Activated CD4-positive, alpha-beta T cell treated with anti-CD3 and anti-CD28 coated beads for 36 hours (primary cell): ENCODE data around the gene INMT. TPM values are rescaled to one million over a fixed set of nuclear protein-coding genes. Genes with fewer than 3 reads are reported as not detected.

Experiments
- ATAC-seq: fragments of 200-7000 bp; cut with Tn5 transposase; one replicate; pipeline ENCODE4 v1.10.0; 2021; ENCODE audit warnings: mild to moderate bottlenecking, moderate library complexity
- CTCF ChIA-PET: fragments of 350-600 bp; sonication (Branson Sonifier 250); formaldehyde crosslinking; loops from one replicate; lab custom pipeline; 2021; ENCODE audit warnings: antibody characterized with exemption; lab: Charles Lee
- POLR2A ChIA-PET: fragments of 350-600 bp; sonication (Branson Sonifier 250); formaldehyde crosslinking; loops from one replicate; lab custom pipeline; 2021; ENCODE audit warnings: antibody characterized with exemption, inconsistent platforms; lab: Charles Lee
- DNase-seq: peaks from one replicate; pipeline ENCODE4 v3.0.0-alpha.2; 2020
- H3K27ac Mint-ChIP-seq: one replicate; pipeline ENCODE4 v1.8.0; 2021; ENCODE audit warnings: mixed read lengths
- H3K27me3 Mint-ChIP-seq: one replicate; pipeline ENCODE4 v1.8.0; 2021; ENCODE audit warnings: mixed read lengths
- H3K36me3 Mint-ChIP-seq: one replicate; pipeline ENCODE4 v1.8.0; 2021; ENCODE audit warnings: low read depth, mixed read lengths
- H3K4me1 Mint-ChIP-seq: one replicate; pipeline ENCODE4 v1.8.0; 2021; ENCODE audit warnings: mixed read lengths
- H3K4me3 Mint-ChIP-seq: one replicate; pipeline ENCODE4 v1.8.0; 2021; ENCODE audit warnings: mild to moderate bottlenecking, moderate library complexity, mixed read lengths
- H3K9me3 Mint-ChIP-seq: one replicate; pipeline ENCODE4 v1.8.0; 2021; ENCODE audit warnings: low read depth, mixed read lengths
- intact Hi-C, 2 experiments: fragments of 100-400 bp; cut with DNase I in 1 of 2; cut with micrococcal nuclease in 1 of 2; formaldehyde crosslinking; loops; one replicate each; pipeline versions ENCODE4 v1.14.2 to v1.15.1; 2022 to 2024; cut with DNase I, micrococcal nuclease
- total RNA-seq, 2 experiments: library from RNA; stranded (reverse); gene quantifications; one replicate each; pipeline ENCODE4 v1.2.3, GENCODE V29; 2021

Gene INMT
- total RNA-seq, 2 experiments from 2014 or later: 0.07 to 0.09 TPM

GRCh38 chr7:30752484-30752883 lies 549 bp downstream of the INMT start:
- Mint-ChIP-seq H3K27ac (no peak overlapping the region), H3K4me1 (no peaks in the 10 kb centered on the region), H3K36me3 (peaks cover 2% of the 10 kb centered on the region), H3K27me3 (no peaks in the 10 kb centered on the region), H3K4me3 (no peak overlapping the region), H3K9me3 (no peaks in the 10 kb centered on the region)
- ChIA-PET POLR2A (no interaction called here), CTCF (interaction anchor here (1.3 kb wide), 1 partner anchor 12 kb away, joined by 5 read pairs; no protein-coding TSS in a partner anchor)
- ATAC-seq (no peak), DNase-seq (no peak)
- intact Hi-C loops: no loop called here

- no peak for ATAC-seq
- no peak for DNase-seq
- H3K4me3 Mint-ChIP-seq: no peak overlapping the region
Observed at GRCh38 chr7:30752979-30753378, 1.0 kb downstream of the INMT start.

GRCh38 chr7:30754315-30754877 lies 2.5 kb downstream of the INMT start:
- ChIA-PET POLR2A (no interaction called here), CTCF (interaction anchor here (1.0 kb wide), 1 partner anchor 9 kb away, joined by 3 read pairs; no protein-coding TSS in a partner anchor)
- Mint-ChIP-seq H3K4me3 (no peak overlapping the region), H3K27ac (no peak overlapping the region), H3K9me3 (no peaks in the 10 kb centered on the region), H3K36me3 (peaks cover 2% of the 10 kb centered on the region), H3K27me3 (no peaks in the 10 kb centered on the region), H3K4me1 (no peaks in the 10 kb centered on the region)
- no peak for DNase-seq
- intact Hi-C loops: no loop called here
- ATAC-seq: no peak

More at GRCh38 chr7:30752979-30753378, 1.0 kb downstream of the INMT start:
- intact Hi-C loops: no loop called here
- H3K27ac Mint-ChIP-seq: no peak overlapping the region
- ChIA-PET POLR2A (no interaction called here), CTCF (interaction anchor here (1.3 kb wide), 1 partner anchor 13 kb away, joined by 5 read pairs; no protein-coding TSS in a partner anchor)
- peaks cover 2% of the 10 kb centered on the region for H3K36me3 Mint-ChIP-seq
- no peaks in the 10 kb centered on the region for H3K9me3 Mint-ChIP-seq
- no peaks in the 10 kb centered on the region for H3K4me1 Mint-ChIP-seq
- H3K27me3 Mint-ChIP-seq: no peaks in the 10 kb centered on the region

GRCh38 chr7:30755384-30756154 lies 3.6 kb downstream of the INMT start:
- H3K36me3 Mint-ChIP-seq: no peaks in the 10 kb centered on the region
- H3K9me3 Mint-ChIP-seq: no peaks in the 10 kb centered on the region
- intact Hi-C loops: no loop called here
- H3K4me1 Mint-ChIP-seq: no peaks in the 10 kb centered on the region
- ATAC-seq: no peak
- H3K27me3 Mint-ChIP-seq: peaks cover 1% of the 10 kb centered on the region
- no peak for DNase-seq
- no peak overlapping the region for H3K27ac Mint-ChIP-seq
- ChIA-PET POLR2A (no interaction called here), CTCF (interaction anchor here (1.0 kb wide), 1 partner anchor 10 kb away, joined by 3 read pairs; no protein-coding TSS in a partner anchor)
- H3K4me3 Mint-ChIP-seq: no peak overlapping the region

GRCh38 chr7:30757342-30757692 lies 5.4 kb downstream of the INMT start:
- Mint-ChIP-seq H3K4me3 (no peak overlapping the region), H3K36me3 (no peaks in the 10 kb centered on the region), H3K9me3 (no peaks in the 10 kb centered on the region), H3K27ac (no peak overlapping the region), H3K27me3 (peaks cover 1% of the 10 kb centered on the region), H3K4me1 (no peaks in the 10 kb centered on the region)
- intact Hi-C loops: no loop called here
- DNase-seq (no peak), ATAC-seq (no peak)
- POLR2A ChIA-PET: no interaction called here
- CTCF ChIA-PET: no interaction called here

- no peaks in the 10 kb centered on the region for H3K4me1 Mint-ChIP-seq
- no peaks in the 10 kb centered on the region for H3K36me3 Mint-ChIP-seq
Observed at GRCh38 chr7:30760514-30761213, 8.7 kb downstream of the INMT start.

GRCh38 chr7:30761214-30762156 lies 9.6 kb downstream of the INMT start:
- Mint-ChIP-seq H3K27me3 (peaks cover 1% of the 10 kb centered on the region), H3K4me1 (no peaks in the 10 kb centered on the region), H3K36me3 (no peaks in the 10 kb centered on the region), H3K4me3 (no peak overlapping the region), H3K9me3 (no peaks in the 10 kb centered on the region), H3K27ac (no peak overlapping the region)
- CTCF ChIA-PET: interaction anchor here (2.2 kb wide), 1 partner anchor 21 kb away, joined by 11 read pairs; no protein-coding TSS in a partner anchor
- no peak for ATAC-seq
- intact Hi-C loops: no loop called here
- DNase-seq: no peak
- POLR2A ChIA-PET: no interaction called here

More at GRCh38 chr7:30760514-30761213, 8.7 kb downstream of the INMT start:
- ChIA-PET POLR2A (no interaction called here), CTCF (interaction anchor here (2.2 kb wide), 1 partner anchor 20 kb away, joined by 11 read pairs; no protein-coding TSS in a partner anchor)
- Mint-ChIP-seq H3K9me3 (no peaks in the 10 kb centered on the region), H3K27me3 (peaks cover 1% of the 10 kb centered on the region), H3K27ac (no peak overlapping the region), H3K4me3 (no peak overlapping the region)
- no peak for DNase-seq
- ATAC-seq: no peak
- intact Hi-C loops: no loop called here

GRCh38 chr7:30764030-30764975 lies 12.4 kb downstream of the INMT start:
- Mint-ChIP-seq H3K27me3 (peaks cover 1% of the 10 kb centered on the region), H3K36me3 (no peaks in the 10 kb centered on the region), H3K4me3 (no peak overlapping the region), H3K9me3 (no peaks in the 10 kb centered on the region), H3K4me1 (no peaks in the 10 kb centered on the region), H3K27ac (no peak overlapping the region)
- ATAC-seq: no peak
- DNase-seq: no peak
- ChIA-PET CTCF (interaction anchor here (0.9 kb wide), 1 partner anchor 24 kb away, joined by 4 read pairs; no protein-coding TSS in a partner anchor), POLR2A (no interaction called here)
- intact Hi-C loops: no loop called here

- ChIA-PET POLR2A (no interaction called here), CTCF (no interaction called here)
- ATAC-seq (no peak), DNase-seq (no peak)
- no peaks in the 10 kb centered on the region for H3K36me3 Mint-ChIP-seq
- H3K4me1 Mint-ChIP-seq: peaks cover 1% of the 10 kb centered on the region
- intact Hi-C loops: no loop called here
- H3K9me3 Mint-ChIP-seq: no peaks in the 10 kb centered on the region
- no peak overlapping the region for H3K4me3 Mint-ChIP-seq
- H3K27me3 Mint-ChIP-seq: no peaks in the 10 kb centered on the region
- H3K27ac Mint-ChIP-seq: no peak overlapping the region
Observed at GRCh38 chr7:30765408-30765807, 13.5 kb downstream of the INMT start.

- CTCF ChIA-PET: no interaction called here
- no peak for ATAC-seq
- Mint-ChIP-seq H3K9me3 (no peaks in the 10 kb centered on the region), H3K4me1 (peaks cover 11% of the 10 kb centered on the region), H3K27me3 (no peaks in the 10 kb centered on the region), H3K36me3 (no peaks in the 10 kb centered on the region), H3K27ac (no peak overlapping the region), H3K4me3 (peak overlapping the region; percentile 75)
- no peak for DNase-seq
- intact Hi-C loops: loop anchor here in 1 of 2 experiments (1.0 to 10.0 kb wide), 4 partner anchors 44 to 1724 kb away; partner anchors contain the start of genes AVL9, GARS1, LSM5 and ZNRF2
- POLR2A ChIA-PET: no interaction called here
Observed at GRCh38 chr7:30770845-30771173, 18.9 kb downstream of the INMT start.
